ENCODE data around the gene ZBTB20.

ZBTB20 gene

GRCh38 chr3:114406922-114407321 is 740.2 kb downstream of the ZBTB20 start:
- no peak overlapping the region for H2AFZ ChIP-seq (ENCODE audit: low read depth, low read length, severe bottlenecking)
- no peak overlapping the region for H3K4me3 ChIP-seq (ENCODE audit: insufficient read depth, low read length, poor library complexity, severe bottlenecking)
- H3F3A ChIP-seq (ENCODE audit: insufficient read depth): no peaks in the 10 kb centered on the region
- no peaks in the 10 kb centered on the region for H3K9me3 ChIP-seq (ENCODE audit: insufficient read depth, low read length)
- no peaks in the 10 kb centered on the region for H3K79me2 ChIP-seq (ENCODE audit: insufficient read depth, low read length)
- no peaks in the 10 kb centered on the region for H3K27me3 ChIP-seq (ENCODE audit: low read length)
- H3K9ac ChIP-seq (ENCODE audit: low read length): no peak overlapping the region
- H3K36me3 ChIP-seq (ENCODE audit: low read length): no peaks in the 10 kb centered on the region; the same call in 1 of the 2 replicates
- H3K27ac ChIP-seq (ENCODE audit: low read depth, low read length): no peak overlapping the region
- no peaks in the 10 kb centered on the region for H4K20me1 ChIP-seq (ENCODE audit: low read depth, low read length)
- TF ChIP-seq EZH2phosphoT487 (conservative IDR thresholded peaks at IDR 0.05; ENCODE audit: low read length) (no peak), CTCF (IDR thresholded peaks at IDR 0.05; ENCODE audit: insufficient read depth, low read length, poor library complexity, severe bottlenecking) (no peak)
- H3K4me2 ChIP-seq (ENCODE audit: low read depth, low read length, poor library complexity, severe bottlenecking): no peak overlapping the region
- H3K9me2 ChIP-seq (replicated peaks; ENCODE audit: insufficient read depth, low read length): no peaks in the 10 kb centered on the region

- no peak overlapping the region for H3K4me3 ChIP-seq (ENCODE audit: insufficient read depth, low read length, poor library complexity, severe bottlenecking)
- no peak overlapping the region for H3K27ac ChIP-seq (ENCODE audit: low read depth, low read length)
- H3K79me2 ChIP-seq (ENCODE audit: insufficient read depth, low read length): no peaks in the 10 kb centered on the region
- H2AFZ ChIP-seq (ENCODE audit: low read depth, low read length, severe bottlenecking): no peak overlapping the region
- H3K36me3 ChIP-seq (ENCODE audit: low read length): no peaks in the 10 kb centered on the region; the same call in 1 of the 2 replicates
- H3K9ac ChIP-seq (ENCODE audit: low read length): no peak overlapping the region
- H3K9me3 ChIP-seq (ENCODE audit: insufficient read depth, low read length): no peaks in the 10 kb centered on the region
- H3K27me3 ChIP-seq (ENCODE audit: low read length): no peaks in the 10 kb centered on the region
- TF ChIP-seq EZH2phosphoT487 (conservative IDR thresholded peaks at IDR 0.05; ENCODE audit: low read length) (no peak), CTCF (IDR thresholded peaks at IDR 0.05; ENCODE audit: insufficient read depth, low read length, poor library complexity, severe bottlenecking) (no peak)
- no peaks in the 10 kb centered on the region for H4K20me1 ChIP-seq (ENCODE audit: low read depth, low read length)
- no peaks in the 10 kb centered on the region for H3F3A ChIP-seq (ENCODE audit: insufficient read depth)
- H3K4me2 ChIP-seq (ENCODE audit: low read depth, low read length, poor library complexity, severe bottlenecking): no peak overlapping the region
- H3K9me2 ChIP-seq (replicated peaks; ENCODE audit: insufficient read depth, low read length): no peaks in the 10 kb centered on the region
These were observed 740.8 kb downstream of the ZBTB20 start for GRCh38 chr3:114406286-114406685.

GRCh38 chr3:114405202-114405990 is 741.7 kb downstream of the ZBTB20 start:
- no peak overlapping the region for H3K4me3 ChIP-seq (ENCODE audit: insufficient read depth, low read length, poor library complexity, severe bottlenecking)
- H3F3A ChIP-seq (ENCODE audit: insufficient read depth): no peaks in the 10 kb centered on the region
- no peaks in the 10 kb centered on the region for H3K9me3 ChIP-seq (ENCODE audit: insufficient read depth, low read length)
- H3K36me3 ChIP-seq (ENCODE audit: low read length): no peaks in the 10 kb centered on the region; the same call in 1 of the 2 replicates
- H4K20me1 ChIP-seq (ENCODE audit: low read depth, low read length): no peaks in the 10 kb centered on the region
- H3K4me2 ChIP-seq (ENCODE audit: low read depth, low read length, poor library complexity, severe bottlenecking): no peak overlapping the region
- no peak overlapping the region for H3K9ac ChIP-seq (ENCODE audit: low read length)
- H2AFZ ChIP-seq (ENCODE audit: low read depth, low read length, severe bottlenecking): no peak overlapping the region
- TF ChIP-seq CTCF (IDR thresholded peaks at IDR 0.05; ENCODE audit: insufficient read depth, low read length, poor library complexity, severe bottlenecking): no peak
- no peak for TF ChIP-seq EZH2phosphoT487 (conservative IDR thresholded peaks at IDR 0.05; ENCODE audit: low read length)
- no peaks in the 10 kb centered on the region for H3K9me2 ChIP-seq (replicated peaks; ENCODE audit: insufficient read depth, low read length)
- H3K79me2 ChIP-seq (ENCODE audit: insufficient read depth, low read length): no peaks in the 10 kb centered on the region
- H3K27ac ChIP-seq (ENCODE audit: low read depth, low read length): no peak overlapping the region
- H3K27me3 ChIP-seq (ENCODE audit: low read length): no peaks in the 10 kb centered on the region

All from SU-DHL-6 (cell line).